ENCODE measurements around the gene SH2D4B. TPM values are rescaled to one million over a fixed set of nuclear protein-coding genes. Genes with fewer than 3 reads are reported as not detected.

SH2D4B gene
- total RNA-seq, 1 experiment from 2014 or later, result 0.07 TPM

- H2BK15ac ChIP-seq (ENCODE audit: low read depth, low read length), result no peak overlapping the region
- Mint-ChIP-seq H3K9me3 (peaks cover 2 to 4% of the 10 kb centered on the region in 2 experiments; a peak in 4 of 5 replicates), H3K4me1 (peaks cover 4 to 5% of the 10 kb centered on the region in 2 experiments), H3K36me3 (ENCODE audit: insufficient read depth in 1 of 3, low read depth in 3 of 3) (peaks cover 0 to 4% (median 0%) of the 10 kb centered on the region in 3 experiments; a peak in 2 of 7 replicates), H3K27me3 (ENCODE audit: low read depth) (peaks cover 8% of the 10 kb centered on the region), H3K4me3 (no peak overlapping the region), H3K27ac (no peak overlapping the region)
- H3K79me2 ChIP-seq (ENCODE audit: insufficient read depth, low read length), result no peaks in the 10 kb centered on the region
- H3K4me1 ChIP-seq (ENCODE audit: insufficient read depth, low read length), result no peaks in the 10 kb centered on the region
- H3K27ac ChIP-seq (ENCODE audit: insufficient read length, low read depth, low read length), result no peak overlapping the region
- no peak overlapping the region for H4K5ac ChIP-seq (ENCODE audit: insufficient read length, low read depth, low read length)
- H3K4ac ChIP-seq (ENCODE audit: low read depth, low read length), result no peak overlapping the region
- no peak overlapping the region for H3K18ac ChIP-seq (ENCODE audit: insufficient read length, low read depth, low read length)
- no peaks in the 10 kb centered on the region for H4K20me1 ChIP-seq (ENCODE audit: control insufficient read depth, insufficient read depth, insufficient read length)
- H3K4me2 ChIP-seq (ENCODE audit: insufficient read depth, insufficient read length, low read length), result no peak overlapping the region
- H3K9ac ChIP-seq (ENCODE audit: extremely low read depth, insufficient read length, low read length), result no peak overlapping the region
- no peak for TF ChIP-seq CTCF (conservative IDR thresholded peaks at IDR 0.05)
- H2BK5ac ChIP-seq (ENCODE audit: insufficient read length, low read length), result no peak overlapping the region
- H2BK12ac ChIP-seq (ENCODE audit: insufficient read length, low read depth, low read length), result no peak overlapping the region
- no peak overlapping the region for H4K8ac ChIP-seq (replicated peaks; ENCODE audit: insufficient read length, low read depth, low read length)
- no peaks in the 10 kb centered on the region for H3K27me3 ChIP-seq (ENCODE audit: insufficient read depth, low read length)
- H3K23me2 ChIP-seq (ENCODE audit: insufficient read length, low read depth, low read length, poor library complexity, severe bottlenecking), result no peaks in the 10 kb centered on the region
- H3K79me1 ChIP-seq (ENCODE audit: insufficient read depth, low read depth, low read length, poor library complexity, severe bottlenecking), result no peaks in the 10 kb centered on the region
- H3T11ph ChIP-seq (ENCODE audit: low read length), result no peak overlapping the region
- no peak overlapping the region for H2BK120ac ChIP-seq (ENCODE audit: low read depth, low read length, poor library complexity, severe bottlenecking)
- no peak overlapping the region for H3K56ac ChIP-seq (ENCODE audit: insufficient read length, low read depth, low read length)
- H3K23ac ChIP-seq (ENCODE audit: insufficient read length, low read depth, low read length), result no peak overlapping the region
- no peak for DNase-seq
- no peak overlapping the region for H4K91ac ChIP-seq (ENCODE audit: insufficient read length, low read depth, low read length)
- H3K14ac ChIP-seq (ENCODE audit: insufficient read depth, low read length), result no peak overlapping the region
- no peaks in the 10 kb centered on the region for H3K9me3 ChIP-seq (ENCODE audit: control insufficient read depth, low read depth, low read length)
- no peak overlapping the region for H2AK5ac ChIP-seq (ENCODE audit: insufficient read length, low read length)
- H2BK20ac ChIP-seq (ENCODE audit: low read depth, low read length, poor library complexity, severe bottlenecking), result no peak overlapping the region
- WGBS (ENCODE audit: extremely low coverage, insufficient read length, low lambda C conversion rate), result no CpG with 5 or more reads among the region's 4 CpGs
- H2AFZ ChIP-seq (ENCODE audit: low read length), result no peak overlapping the region
These were observed 95.7 kb downstream of the SH2D4B start for GRCh38 chr10:80633383-80633860.
